8988T (cell line): Measurements from ENCODE around the gene ADAMTSL5.

ENCODE experiments used
- DNase-seq: peaks from one replicate; pipeline ENCODE4 v3.0.0; 2011

ADAMTSL5 gene

GRCh38 chr19:1461862-1462261, 51.0 kb downstream of the ADAMTSL5 start:
- DNase-seq, result no peak

- no peak for DNase-seq
Observed at GRCh38 chr19:1460033-1460995, 52.5 kb downstream of the ADAMTSL5 start.

GRCh38 chr19:1459479-1459878, 53.3 kb downstream of the ADAMTSL5 start:
- no peak for DNase-seq

GRCh38 chr19:1457892-1458291, 54.9 kb downstream of the ADAMTSL5 start:
- no peak for DNase-seq

DNA sequence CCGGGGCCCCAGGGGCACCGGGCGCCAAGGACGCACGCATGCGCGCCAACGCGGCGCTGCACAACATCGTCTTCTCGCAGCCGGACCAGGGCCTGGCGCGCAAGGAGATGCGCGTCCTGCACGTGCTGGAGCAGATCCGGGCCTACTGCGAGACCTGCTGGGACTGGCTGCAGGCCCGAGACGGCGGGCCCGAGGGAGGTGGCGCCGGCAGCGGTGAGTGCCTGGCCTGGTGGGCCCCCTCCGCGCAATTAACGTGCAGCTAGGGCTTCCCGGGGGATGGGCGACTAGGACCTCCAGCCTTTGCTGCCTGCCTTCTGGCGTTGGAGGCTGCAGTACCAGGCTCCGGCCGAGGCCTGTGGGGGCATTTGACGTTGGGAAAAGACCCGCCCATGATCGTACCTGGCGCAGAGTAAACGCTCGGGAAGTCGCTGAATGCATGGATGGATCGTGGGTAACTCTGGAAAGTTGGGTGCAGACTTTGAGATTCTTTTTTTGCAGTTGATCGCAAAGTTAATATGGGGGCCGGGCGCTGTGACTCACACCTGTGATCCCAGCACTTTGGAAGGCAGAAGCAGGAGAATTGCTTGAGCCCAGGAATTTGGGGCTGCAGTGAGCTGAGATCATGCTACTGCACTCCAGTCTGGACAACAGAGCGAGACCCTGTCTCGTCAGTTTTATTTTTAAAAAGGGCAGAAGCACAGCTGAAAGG, 55.6 kb downstream of the ADAMTSL5 start:
- no peak for DNase-seq

DNA sequence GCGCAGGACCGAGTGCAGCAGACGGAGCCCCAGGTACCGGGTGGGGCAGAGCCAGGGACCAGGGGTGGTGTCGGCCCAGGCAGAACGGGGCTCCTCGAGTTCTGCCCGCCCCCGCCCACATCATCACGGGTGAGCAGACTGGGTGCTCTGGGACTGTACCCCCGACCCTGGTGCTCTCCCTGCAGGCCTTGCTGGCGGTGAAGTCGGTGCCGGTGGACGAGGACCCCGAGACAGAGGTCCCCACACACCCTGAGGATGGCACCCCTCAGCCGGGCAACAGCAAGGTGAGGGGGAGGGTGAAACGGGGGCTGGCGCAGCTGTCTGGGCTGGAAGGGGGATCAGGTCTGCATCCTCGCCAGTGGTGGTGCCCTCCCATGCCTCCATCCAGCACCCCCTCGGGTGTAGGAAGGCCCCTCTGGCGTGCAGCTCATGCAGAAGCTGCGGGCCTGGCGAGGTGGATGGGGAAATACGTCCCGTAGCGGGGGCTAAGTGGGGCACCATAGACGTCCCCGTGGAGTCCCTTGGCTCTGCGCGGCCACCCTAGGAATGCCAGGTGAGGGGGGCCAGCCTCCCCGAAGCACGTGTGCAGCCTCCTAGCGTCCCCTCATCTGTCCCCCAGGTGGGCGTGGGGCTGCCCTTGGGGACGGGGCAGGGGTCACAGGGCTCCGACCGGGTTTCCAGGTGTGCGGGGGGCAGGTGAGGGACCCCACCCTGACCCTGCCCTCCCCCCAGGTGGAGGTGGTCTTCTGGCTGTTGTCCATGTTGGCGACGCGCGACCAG, 56.5 kb downstream of the ADAMTSL5 start:
- no peak for DNase-seq

GRCh38 chr19:1455336-1456120, 57.3 kb downstream of the ADAMTSL5 start:
- peak; percentile 95 for DNase-seq
